HG03575 (cell line): Measurements from ENCODE around the gene PCSK2.

Experiments used
- ATAC-seq: cut with Tn5 transposase; IDR thresholded peaks from one replicate; pipeline ENCODE4 v1.9.1; 2021; ENCODE audit not compliant: unreplicated experiment, insufficient number of reproducible peaks, low FRiP score; ENCODE audit errors: extremely low read depth

PCSK2 gene

GRCh38 chr20:17320456-17320855 is 93.6 kb downstream of the PCSK2 start:
- no peak for ATAC-seq

GRCh38 chr20:17326096-17326495 is 99.3 kb downstream of the PCSK2 start:
- ATAC-seq: no peak

GRCh38 chr20:17327185-17328148 is 100.6 kb downstream of the PCSK2 start:
- ATAC-seq: no peak

GRCh38 chr20:17334932-17335331 is 108.1 kb downstream of the PCSK2 start:
- ATAC-seq: no peak

GRCh38 chr20:17339000-17339399 is 112.2 kb downstream of the PCSK2 start:
- no peak for ATAC-seq

- no peak for ATAC-seq
These were observed 116.3 kb downstream of the PCSK2 start for GRCh38 chr20:17343091-17343490.

- ATAC-seq: no peak
These were observed 117.0 kb downstream of the PCSK2 start for GRCh38 chr20:17343656-17344452.

GRCh38 chr20:17344790-17345189 is 118.0 kb downstream of the PCSK2 start:
- ATAC-seq: no peak

- no peak for ATAC-seq
These were observed 118.5 kb downstream of the PCSK2 start for GRCh38 chr20:17345321-17345720.

- ATAC-seq: no peak
These were observed 123.5 kb downstream of the PCSK2 start for GRCh38 chr20:17350321-17350720.

GRCh38 chr20:17357238-17357637 is 130.4 kb downstream of the PCSK2 start:
- no peak for ATAC-seq

- no peak for ATAC-seq
These were observed 132.0 kb downstream of the PCSK2 start for GRCh38 chr20:17358854-17359253.

- ATAC-seq: no peak
These were observed 137.8 kb downstream of the PCSK2 start for GRCh38 chr20:17364681-17365080.

- ATAC-seq: no peak
These were observed 139.0 kb downstream of the PCSK2 start for GRCh38 chr20:17365831-17366230.

GRCh38 chr20:17369506-17369905 is 142.7 kb downstream of the PCSK2 start:
- no peak for ATAC-seq

GRCh38 chr20:17372806-17373440 is 146.1 kb downstream of the PCSK2 start:
- ATAC-seq: no peak

GRCh38 chr20:17374086-17374485 is 147.2 kb downstream of the PCSK2 start:
- ATAC-seq: no peak

GRCh38 chr20:17376031-17376430 is 149.2 kb downstream of the PCSK2 start:
- ATAC-seq: no peak

- ATAC-seq: no peak
These were observed 150.4 kb downstream of the PCSK2 start for GRCh38 chr20:17377231-17377630.
